Nephron progenitor cell (in vitro differentiated cells): ENCODE results near the gene POPDC3.

Experiments
- DNase-seq: peaks from one replicate; pipeline ENCODE4 v3.0.0; 2021
- H3K27ac Mint-ChIP-seq: 2 replicates; pipeline ENCODE4 v1.8.0; 2021; ENCODE audit warnings: mild to moderate bottlenecking, moderate library complexity, mixed read lengths
- H3K27me3 Mint-ChIP-seq: 2 replicates; pipeline ENCODE4 v1.8.0; 2021; ENCODE audit warnings: mild to moderate bottlenecking, low read depth, mixed read lengths; ENCODE audit not compliant: poor library complexity
- H3K36me3 Mint-ChIP-seq: 2 replicates; pipeline ENCODE4 v1.8.0; 2021; ENCODE audit warnings: low read depth, mixed read lengths
- H3K4me1 Mint-ChIP-seq: 2 replicates; pipeline ENCODE4 v1.8.0; 2021; ENCODE audit warnings: mixed read lengths
- H3K4me3 Mint-ChIP-seq: 2 replicates; pipeline ENCODE4 v1.8.0; 2021; ENCODE audit warnings: mild to moderate bottlenecking, moderate library complexity, mixed read lengths
- H3K9me3 Mint-ChIP-seq: 2 replicates; pipeline ENCODE4 v1.8.0; 2021; ENCODE audit warnings: mild to moderate bottlenecking, moderate library complexity, mixed read lengths
- CTCF ChIP-seq: fragments of 200-600 bp; sonication (generic); IDR thresholded peaks from 2 replicates; pipeline ENCODE4 v1.5.0; 2021; ENCODE audit warnings: antibody characterized with exemption

POPDC3 gene

GRCh38 chr6:105135907-105136430 lies 43.8 kb downstream of the POPDC3 start:
- peaks cover 32% of the 10 kb centered on the region for H3K27me3 Mint-ChIP-seq

GRCh38 chr6:105135056-105135455 lies 44.8 kb downstream of the POPDC3 start:
- Mint-ChIP-seq H3K4me1 (peaks cover 16% of the 10 kb centered on the region), H3K27ac (no peak overlapping the region), H3K27me3 (peaks cover 23% of the 10 kb centered on the region), H3K36me3 (no peaks in the 10 kb centered on the region), H3K4me3 (peak overlapping the region; percentile 81), H3K9me3 (no peaks in the 10 kb centered on the region)
- DNase-seq = no peak
- no peak for TF ChIP-seq CTCF

More at GRCh38 chr6:105135907-105136430, 43.8 kb downstream of the POPDC3 start:
- H3K4me3 Mint-ChIP-seq = peak overlapping the region; percentile 81
- H3K27ac Mint-ChIP-seq = no peak overlapping the region
- peaks cover 16% of the 10 kb centered on the region for H3K4me1 Mint-ChIP-seq
- DNase-seq = no peak
- H3K36me3 Mint-ChIP-seq = no peaks in the 10 kb centered on the region
- H3K9me3 Mint-ChIP-seq = no peaks in the 10 kb centered on the region
- TF ChIP-seq CTCF = no peak

GRCh38 chr6:105122717-105123116 lies 57.1 kb downstream of the POPDC3 start:
- Mint-ChIP-seq H3K27me3 (no peaks in the 10 kb centered on the region), H3K36me3 (peaks cover 21% of the 10 kb centered on the region), H3K4me3 (no peak overlapping the region), H3K4me1 (no peaks in the 10 kb centered on the region), H3K9me3 (no peaks in the 10 kb centered on the region), H3K27ac (no peak overlapping the region)
- TF ChIP-seq CTCF = no peak
- no peak for DNase-seq

GRCh38 chr6:105121981-105122380 lies 57.8 kb downstream of the POPDC3 start:
- no peaks in the 10 kb centered on the region for H3K4me1 Mint-ChIP-seq
- H3K27ac Mint-ChIP-seq = no peak overlapping the region
- H3K27me3 Mint-ChIP-seq = no peaks in the 10 kb centered on the region
- no peaks in the 10 kb centered on the region for H3K9me3 Mint-ChIP-seq
- no peak for TF ChIP-seq CTCF
- H3K4me3 Mint-ChIP-seq = no peak overlapping the region
- no peak for DNase-seq
- H3K36me3 Mint-ChIP-seq = peaks cover 21% of the 10 kb centered on the region

GRCh38 chr6:105120570-105120969 lies 59.2 kb downstream of the POPDC3 start:
- Mint-ChIP-seq H3K4me3 (no peak overlapping the region), H3K27me3 (no peaks in the 10 kb centered on the region), H3K4me1 (peaks cover 7% of the 10 kb centered on the region), H3K36me3 (peaks cover 26% of the 10 kb centered on the region), H3K9me3 (no peaks in the 10 kb centered on the region), H3K27ac (no peak overlapping the region)
- no peak for DNase-seq
- TF ChIP-seq CTCF = no peak

- H3K27ac Mint-ChIP-seq = no peak overlapping the region
- TF ChIP-seq CTCF = no peak
- DNase-seq = no peak
- peaks cover 10% of the 10 kb centered on the region for H3K36me3 Mint-ChIP-seq
- H3K27me3 Mint-ChIP-seq = no peaks in the 10 kb centered on the region
- peaks cover 7% of the 10 kb centered on the region for H3K4me1 Mint-ChIP-seq
- H3K9me3 Mint-ChIP-seq = no peaks in the 10 kb centered on the region
- no peak overlapping the region for H3K4me3 Mint-ChIP-seq
These were observed 63.7 kb downstream of the POPDC3 start for GRCh38 chr6:105116150-105116549.
